ENCODE data around the gene ACVR1.
"Not testable (repeated sequence)": the region's sequence is repeated elsewhere in the genome, so short reads cannot be mapped to it uniquely, and the experiment has no call there.

Gene ACVR1

GRCh38 chr2:157894694-157895435, 18.7 kb upstream of the ACVR1 start:
- DNase-seq (ENCODE audit: low read depth) = no peak

DNA sequence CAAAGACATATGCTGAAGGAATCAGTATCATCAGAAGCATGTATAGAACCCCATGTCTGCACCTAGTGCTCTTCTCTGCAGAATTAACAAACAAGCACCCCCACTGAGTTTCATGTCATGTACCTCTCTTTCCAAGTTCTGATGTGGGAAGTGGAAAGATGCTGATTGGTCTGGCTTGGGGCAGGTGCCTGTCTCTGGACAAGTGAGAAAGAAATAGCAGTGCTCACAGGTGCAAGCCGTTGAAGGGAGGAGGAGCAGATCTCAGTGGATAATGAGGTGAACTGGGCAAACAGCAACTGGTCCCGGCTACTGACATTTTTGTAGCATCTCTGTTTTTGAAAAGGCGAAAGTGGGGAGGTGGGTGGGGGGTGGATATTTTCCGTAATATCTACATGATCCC, 17.5 kb upstream of the ACVR1 start:
- DNase-seq (ENCODE audit: low read depth) = no peak

DNA sequence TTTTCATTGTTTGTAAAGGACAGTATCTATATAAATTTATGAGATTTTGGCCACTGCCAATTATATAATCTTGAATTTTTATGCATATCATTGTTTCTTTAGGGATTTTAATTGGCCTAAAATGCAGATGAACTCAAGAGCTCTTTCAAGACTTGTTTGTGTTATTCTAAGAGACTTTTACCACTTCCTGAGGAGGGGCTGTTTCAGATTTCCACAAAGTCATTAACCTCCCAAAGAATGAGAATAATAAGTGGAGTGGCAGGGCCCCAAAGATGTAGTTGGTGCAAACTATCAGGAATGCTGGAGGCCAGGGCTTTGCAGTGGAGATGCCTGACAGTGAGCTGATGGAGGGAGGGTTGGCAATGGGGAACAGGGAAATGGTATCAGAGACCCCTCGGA, 15.5 kb upstream of the ACVR1 start:
- no peak for DNase-seq (ENCODE audit: low read depth)

GRCh38 chr2:157890969-157891642, 15.0 kb upstream of the ACVR1 start:
- DNase-seq (ENCODE audit: low read depth) = no peak

DNA sequence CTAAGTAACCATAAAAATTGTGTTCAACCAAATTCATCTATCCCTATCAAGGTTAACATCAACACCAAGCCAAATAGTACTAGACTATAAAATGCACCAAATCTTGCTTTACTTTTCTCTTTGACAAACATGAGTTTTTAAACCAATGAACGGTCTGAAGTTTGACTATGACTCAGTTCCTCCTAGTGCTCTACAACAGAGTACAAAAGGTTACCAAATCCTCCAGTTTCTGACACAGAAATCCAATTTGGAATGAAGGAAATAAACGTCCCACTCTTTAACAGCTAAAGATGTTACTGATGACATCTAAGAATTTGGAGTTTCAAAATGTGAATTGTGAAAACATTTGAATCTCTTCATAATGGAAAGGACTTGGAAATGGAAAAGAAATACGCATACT, 11.8 kb upstream of the ACVR1 start:
- DNase-seq (ENCODE audit: low read depth) = no peak

DNA sequence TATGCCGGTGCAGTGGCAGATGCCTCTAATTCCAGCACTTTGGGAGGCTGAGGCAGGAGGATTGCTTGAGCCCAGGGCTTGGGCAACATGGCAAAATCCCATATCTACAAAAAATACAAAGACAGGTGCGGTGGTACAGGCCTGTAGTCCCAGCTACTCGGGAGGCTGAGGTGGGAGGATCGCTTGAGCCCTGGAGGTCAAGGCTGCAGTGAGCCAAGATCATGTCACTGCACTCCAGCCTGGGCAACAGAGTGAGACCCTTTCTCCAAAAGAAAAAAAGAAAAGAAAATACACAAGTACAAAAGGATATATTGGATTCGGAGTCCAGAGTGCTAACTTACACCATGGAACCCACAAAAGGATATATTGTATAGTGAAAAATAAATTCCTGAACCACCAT, 8.4 kb upstream of the ACVR1 start:
- DNase-seq (ENCODE audit: low read depth) = not testable (repeated sequence)

DNA sequence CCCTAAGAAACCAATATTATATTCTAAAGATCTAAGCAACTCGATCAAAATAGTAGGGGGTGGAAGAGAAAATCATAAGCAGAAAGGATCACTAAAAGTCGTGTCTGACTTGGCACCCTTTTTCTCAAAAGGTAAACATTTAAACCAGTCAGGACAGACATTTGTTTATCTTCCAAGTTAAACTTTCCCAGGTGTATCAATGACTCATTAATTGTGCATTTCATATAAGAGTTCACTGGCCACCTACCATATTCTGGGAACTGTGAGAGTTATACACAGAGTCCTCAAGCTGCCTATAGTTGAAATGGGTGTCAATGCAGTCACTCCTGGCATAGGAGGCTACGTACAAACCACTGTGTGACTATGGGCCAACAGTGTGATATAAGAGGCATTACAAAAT, 4.8 kb upstream of the ACVR1 start:
- DNase-seq (ENCODE audit: low read depth) = no peak

GRCh38 chr2:157877761-157878400, 1.8 kb upstream of the ACVR1 start:
- no peak for DNase-seq (ENCODE audit: low read depth)

GRCh38 chr2:157876786-157877138, 632 bp upstream of the ACVR1 start:
- no peak for DNase-seq (ENCODE audit: low read depth)

DNA sequence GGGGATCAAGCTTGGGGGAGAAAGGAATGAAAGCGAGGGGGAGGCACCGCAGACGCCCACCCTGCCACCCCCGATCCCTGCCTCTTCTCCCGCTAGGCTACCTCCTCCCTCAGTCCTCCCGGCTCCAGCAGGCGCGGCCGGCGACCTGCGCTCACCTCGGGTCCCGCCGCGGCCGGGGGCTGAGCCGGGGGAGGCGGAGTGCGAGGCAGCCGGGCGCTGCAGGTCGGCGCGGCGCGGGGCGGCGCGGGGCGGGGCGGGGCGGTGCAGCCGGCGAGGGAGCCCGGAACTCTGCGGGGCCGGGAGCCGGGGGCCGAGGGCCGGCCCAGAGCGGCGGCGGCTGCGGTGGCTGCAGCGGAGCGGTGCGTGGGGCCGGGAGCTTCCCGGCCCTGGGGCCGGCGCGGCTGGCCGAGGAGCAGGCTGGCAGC, 477 bp downstream of the ACVR1 start:
- DNase-seq (ENCODE audit: low read depth) = no peak

- no peak for DNase-seq (ENCODE audit: low read depth)
Measured at GRCh38 chr2:157874997-157875640, 1.0 kb downstream of the ACVR1 start.

GRCh38 chr2:157874348-157874747, 1.8 kb downstream of the ACVR1 start:
- DNase-seq (ENCODE audit: low read depth) = no peak

GRCh38 chr2:157872791-157873190, 3.3 kb downstream of the ACVR1 start:
- DNase-seq (ENCODE audit: low read depth) = no peak

GRCh38 chr2:157871415-157871814, 4.7 kb downstream of the ACVR1 start:
- DNase-seq (ENCODE audit: low read depth) = no peak

- DNase-seq (ENCODE audit: low read depth) = no peak
Measured at GRCh38 chr2:157868993-157869392, 7.1 kb downstream of the ACVR1 start.

DNA sequence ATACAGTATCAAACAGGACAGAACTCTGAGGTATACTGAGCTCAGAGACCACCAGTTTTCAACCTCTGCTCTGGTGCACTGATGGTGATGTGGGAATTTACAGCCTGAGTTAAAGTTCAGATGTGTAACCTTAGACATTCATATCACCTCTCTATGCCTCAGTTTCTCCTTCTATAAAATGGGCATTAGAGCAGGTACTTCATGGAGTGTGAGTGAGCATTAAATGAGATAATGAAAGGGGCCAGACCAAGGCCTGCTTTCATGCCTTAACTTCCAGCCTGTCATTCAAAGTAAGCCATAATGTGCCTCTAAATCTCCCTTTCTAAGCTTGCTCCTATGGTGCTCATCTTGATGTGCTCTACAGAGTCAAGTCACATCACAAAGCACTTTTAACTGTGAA, 8.4 kb downstream of the ACVR1 start:
- DNase-seq (ENCODE audit: low read depth) = no peak

DNA sequence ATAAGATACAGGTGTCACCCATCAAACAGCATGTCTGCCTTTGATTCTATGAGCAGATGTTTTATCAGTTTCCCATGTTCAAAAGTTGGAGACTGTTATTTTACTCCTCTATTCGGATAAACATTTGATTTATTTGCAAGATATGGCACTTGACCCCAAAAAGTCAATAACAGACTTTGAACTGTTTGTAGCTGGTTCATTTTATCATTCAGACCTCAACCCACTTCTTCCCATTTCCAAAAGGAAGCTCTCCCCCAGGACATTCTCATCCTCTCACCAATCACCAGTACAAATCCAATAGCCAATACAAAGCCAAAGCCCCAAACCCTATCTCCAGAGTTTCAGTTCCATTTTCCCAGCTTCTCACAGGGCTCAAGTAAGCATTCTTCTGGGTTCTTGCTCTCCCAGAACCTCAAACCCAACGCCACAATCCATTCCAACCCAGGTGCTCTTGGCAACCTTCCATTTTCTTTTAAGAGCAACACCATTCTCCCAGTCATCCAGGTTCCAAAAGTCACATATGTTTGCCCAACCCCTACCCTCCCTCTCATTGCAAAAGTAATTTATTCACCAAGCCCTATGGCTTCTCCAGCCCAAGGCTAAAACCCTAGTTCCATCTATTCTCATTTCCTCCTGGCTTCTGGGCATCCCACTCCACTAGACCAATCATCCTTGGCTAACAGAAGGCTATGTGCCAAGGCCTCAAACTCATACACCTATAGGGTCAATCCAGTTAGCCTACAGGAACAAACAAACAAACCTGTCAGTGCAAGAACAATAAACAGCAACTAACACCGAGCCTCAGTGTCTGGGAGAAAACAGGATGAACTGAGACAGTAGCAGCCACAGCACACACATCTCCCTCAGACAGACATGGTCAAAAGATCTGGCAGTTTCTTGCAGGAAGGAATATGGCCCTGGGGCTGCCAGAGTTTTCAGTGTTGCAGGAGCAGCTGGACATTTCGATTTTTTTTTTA, 9.2 kb downstream of the ACVR1 start:
- DNase-seq (ENCODE audit: low read depth) = no peak

DNA sequence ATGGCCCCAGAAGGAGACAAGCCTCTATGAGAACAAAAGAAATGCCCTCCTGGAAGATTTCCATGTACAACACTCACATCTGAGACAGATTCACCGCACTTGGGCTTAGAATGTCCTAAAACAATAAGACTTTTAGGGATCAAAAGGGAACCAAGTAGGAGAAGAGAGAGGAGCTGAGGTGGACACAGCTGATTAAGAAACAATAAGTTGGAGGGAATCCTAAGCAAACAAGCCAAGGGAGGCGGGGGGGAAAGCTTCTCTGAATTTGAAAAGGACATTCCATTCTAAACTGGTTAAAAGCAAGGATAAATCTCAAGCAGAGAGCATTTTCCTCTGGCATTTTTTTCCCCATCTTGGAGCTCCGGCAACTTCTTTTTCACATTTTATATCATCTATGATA, 9.9 kb downstream of the ACVR1 start:
- no peak for DNase-seq (ENCODE audit: low read depth)

GRCh38 chr2:157864857-157865430, 11.2 kb downstream of the ACVR1 start:
- no peak for DNase-seq (ENCODE audit: low read depth)

GRCh38 chr2:157858846-157859245, 17.3 kb downstream of the ACVR1 start:
- no peak for DNase-seq (ENCODE audit: low read depth)

GRCh38 chr2:157857881-157858280, 18.2 kb downstream of the ACVR1 start:
- no peak for DNase-seq (ENCODE audit: low read depth)

DNA sequence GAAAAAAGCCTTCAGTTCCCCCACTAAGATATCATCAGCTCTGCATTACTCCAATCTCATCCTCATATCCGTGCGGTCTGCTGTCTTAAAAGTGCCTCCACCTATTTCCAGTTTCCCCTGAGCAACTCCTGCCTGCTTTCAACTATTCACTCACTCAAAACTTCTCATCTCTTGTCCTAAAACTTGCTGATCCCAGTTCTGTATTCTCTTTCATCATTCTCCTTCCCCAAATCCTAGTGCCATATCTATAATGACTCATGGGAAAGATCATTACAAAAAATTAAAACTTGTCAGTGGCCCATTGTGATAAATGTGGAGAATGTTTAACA, 20.0 kb downstream of the ACVR1 start:
- DNase-seq (ENCODE audit: low read depth) = no peak

Data from CMK (cell line).